Body of pancreas (tissue), 4 donors: ENCODE data around the gene AGTRAP.

Experiments
- POLR2A ChIP-seq, 3 donors: fragments of 450-650 bp; IDR thresholded peaks; one replicate each; pipeline ENCODE4 v1.6.1; 2016; ENCODE audit warnings: antibody characterized with exemption in 3 of 3, mild to moderate bottlenecking in 2 of 3
- TF ChIP-seq, protein P1 (sequence below), 7 experiments: fragments of 450-650 bp in 4 of 7; fragments of 200-600 bp in 3 of 7; sonication (generic) in 3 of 7; IDR thresholded peaks; one replicate each; pipeline ENCODE4 v1.5.1; 2016 to 2019; ENCODE audit warnings: antibody characterized with exemption in 7 of 7

GRCh38 chr1:11704194-11704529 lies 31.8 kb upstream of the AGTRAP start:
- TF ChIP-seq POLR2A (IDR thresholded peaks at IDR 0.05), result no peak
- TF ChIP-seq, protein P1, sequence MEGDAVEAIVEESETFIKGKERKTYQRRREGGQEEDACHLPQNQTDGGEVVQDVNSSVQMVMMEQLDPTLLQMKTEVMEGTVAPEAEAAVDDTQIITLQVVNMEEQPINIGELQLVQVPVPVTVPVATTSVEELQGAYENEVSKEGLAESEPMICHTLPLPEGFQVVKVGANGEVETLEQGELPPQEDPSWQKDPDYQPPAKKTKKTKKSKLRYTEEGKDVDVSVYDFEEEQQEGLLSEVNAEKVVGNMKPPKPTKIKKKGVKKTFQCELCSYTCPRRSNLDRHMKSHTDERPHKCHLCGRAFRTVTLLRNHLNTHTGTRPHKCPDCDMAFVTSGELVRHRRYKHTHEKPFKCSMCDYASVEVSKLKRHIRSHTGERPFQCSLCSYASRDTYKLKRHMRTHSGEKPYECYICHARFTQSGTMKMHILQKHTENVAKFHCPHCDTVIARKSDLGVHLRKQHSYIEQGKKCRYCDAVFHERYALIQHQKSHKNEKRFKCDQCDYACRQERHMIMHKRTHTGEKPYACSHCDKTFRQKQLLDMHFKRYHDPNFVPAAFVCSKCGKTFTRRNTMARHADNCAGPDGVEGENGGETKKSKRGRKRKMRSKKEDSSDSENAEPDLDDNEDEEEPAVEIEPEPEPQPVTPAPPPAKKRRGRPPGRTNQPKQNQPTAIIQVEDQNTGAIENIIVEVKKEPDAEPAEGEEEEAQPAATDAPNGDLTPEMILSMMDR (IDR thresholded peaks at IDR 0.05), result no peak
